ENCODE results near the gene NUP35.

The NUP35 gene

GRCh38 chr2:183186296-183186695 is 62.1 kb downstream of the NUP35 start:
- DNase-seq = no peak
- Histone ChIP-seq H3K4me3 (ENCODE audit: low read depth, low read length) (no peak overlapping the region), H3K9me3 (ENCODE audit: severe bottlenecking) (peaks cover 6% of the 10 kb centered on the region), H3K27ac (no peak overlapping the region), H3K27me3 (ENCODE audit: insufficient read depth, low read depth, severe bottlenecking) (no peaks in the 10 kb centered on the region), H3K36me3 (peaks cover 34% of the 10 kb centered on the region)
- TF ChIP-seq, protein P1, sequence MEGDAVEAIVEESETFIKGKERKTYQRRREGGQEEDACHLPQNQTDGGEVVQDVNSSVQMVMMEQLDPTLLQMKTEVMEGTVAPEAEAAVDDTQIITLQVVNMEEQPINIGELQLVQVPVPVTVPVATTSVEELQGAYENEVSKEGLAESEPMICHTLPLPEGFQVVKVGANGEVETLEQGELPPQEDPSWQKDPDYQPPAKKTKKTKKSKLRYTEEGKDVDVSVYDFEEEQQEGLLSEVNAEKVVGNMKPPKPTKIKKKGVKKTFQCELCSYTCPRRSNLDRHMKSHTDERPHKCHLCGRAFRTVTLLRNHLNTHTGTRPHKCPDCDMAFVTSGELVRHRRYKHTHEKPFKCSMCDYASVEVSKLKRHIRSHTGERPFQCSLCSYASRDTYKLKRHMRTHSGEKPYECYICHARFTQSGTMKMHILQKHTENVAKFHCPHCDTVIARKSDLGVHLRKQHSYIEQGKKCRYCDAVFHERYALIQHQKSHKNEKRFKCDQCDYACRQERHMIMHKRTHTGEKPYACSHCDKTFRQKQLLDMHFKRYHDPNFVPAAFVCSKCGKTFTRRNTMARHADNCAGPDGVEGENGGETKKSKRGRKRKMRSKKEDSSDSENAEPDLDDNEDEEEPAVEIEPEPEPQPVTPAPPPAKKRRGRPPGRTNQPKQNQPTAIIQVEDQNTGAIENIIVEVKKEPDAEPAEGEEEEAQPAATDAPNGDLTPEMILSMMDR (IDR thresholded peaks at IDR 0.05; ENCODE audit: low read depth, low read length) = no peak

- Histone ChIP-seq H3K36me3 (peaks cover 34% of the 10 kb centered on the region), H3K9me3 (ENCODE audit: severe bottlenecking) (peaks cover 6% of the 10 kb centered on the region), H3K27me3 (ENCODE audit: insufficient read depth, low read depth, severe bottlenecking) (no peaks in the 10 kb centered on the region), H3K27ac (no peak overlapping the region), H3K4me3 (ENCODE audit: low read depth, low read length) (no peak overlapping the region)
- no peak for DNase-seq
- TF ChIP-seq, protein P1 (IDR thresholded peaks at IDR 0.05; ENCODE audit: low read depth, low read length) = no peak
Observed at GRCh38 chr2:183186766-183187165, 62.5 kb downstream of the NUP35 start.

GRCh38 chr2:183192343-183192742 is 68.1 kb downstream of the NUP35 start:
- Histone ChIP-seq H3K4me3 (ENCODE audit: low read depth, low read length) (no peak overlapping the region), H3K27me3 (ENCODE audit: insufficient read depth, low read depth, severe bottlenecking) (no peaks in the 10 kb centered on the region), H3K27ac (no peak overlapping the region), H3K9me3 (ENCODE audit: severe bottlenecking) (no peaks in the 10 kb centered on the region), H3K36me3 (peaks cover 10% of the 10 kb centered on the region)
- no peak for DNase-seq
- TF ChIP-seq, protein P1 (IDR thresholded peaks at IDR 0.05; ENCODE audit: low read depth, low read length) = no peak

DNA sequence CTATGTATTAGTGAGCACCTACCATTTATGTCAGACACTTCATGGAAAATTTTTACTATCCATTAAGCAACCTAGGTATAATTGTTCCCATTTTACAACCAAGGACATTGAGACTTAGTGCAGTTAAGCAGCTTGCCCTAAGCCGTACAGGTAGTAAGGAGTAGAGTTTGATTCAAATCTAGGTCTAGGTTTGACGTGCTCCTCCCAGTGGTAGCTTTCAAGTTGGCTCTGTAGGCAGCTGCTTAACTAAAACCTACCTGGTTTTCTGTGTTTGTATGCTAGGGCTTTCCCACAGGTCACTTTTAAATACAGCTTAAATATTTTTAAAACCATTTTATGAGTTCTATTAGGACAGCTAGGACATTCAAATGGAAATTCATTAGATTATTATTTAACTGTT is 69.7 kb downstream of the NUP35 start:
- TF ChIP-seq, protein P1 (IDR thresholded peaks at IDR 0.05; ENCODE audit: low read depth, low read length) = 0 out of 2 replicates have a peak, but pooled peaks have one; percentile 2
- Histone ChIP-seq H3K27ac (no peak overlapping the region), H3K36me3 (peaks cover 5% of the 10 kb centered on the region)

GRCh38 chr2:183195397-183195796 is 71.2 kb downstream of the NUP35 start:
- no peak for DNase-seq
- Histone ChIP-seq H3K27ac (no peak overlapping the region), H3K27me3 (ENCODE audit: insufficient read depth, low read depth, severe bottlenecking) (no peaks in the 10 kb centered on the region), H3K36me3 (peaks cover 2% of the 10 kb centered on the region; the same call in 1 of the 2 replicates), H3K9me3 (ENCODE audit: severe bottlenecking) (no peaks in the 10 kb centered on the region), H3K4me3 (ENCODE audit: low read depth, low read length) (no peak overlapping the region)
- TF ChIP-seq, protein P1 (IDR thresholded peaks at IDR 0.05; ENCODE audit: low read depth, low read length) = no peak

More for the DNA sequence above, 69.7 kb downstream of the NUP35 start:
- DNase-seq = no peak
- H3K4me3 ChIP-seq (ENCODE audit: low read depth, low read length) = no peak overlapping the region
- no peaks in the 10 kb centered on the region for H3K27me3 ChIP-seq (ENCODE audit: insufficient read depth, low read depth, severe bottlenecking)
- no peaks in the 10 kb centered on the region for H3K9me3 ChIP-seq (ENCODE audit: severe bottlenecking)

DNA sequence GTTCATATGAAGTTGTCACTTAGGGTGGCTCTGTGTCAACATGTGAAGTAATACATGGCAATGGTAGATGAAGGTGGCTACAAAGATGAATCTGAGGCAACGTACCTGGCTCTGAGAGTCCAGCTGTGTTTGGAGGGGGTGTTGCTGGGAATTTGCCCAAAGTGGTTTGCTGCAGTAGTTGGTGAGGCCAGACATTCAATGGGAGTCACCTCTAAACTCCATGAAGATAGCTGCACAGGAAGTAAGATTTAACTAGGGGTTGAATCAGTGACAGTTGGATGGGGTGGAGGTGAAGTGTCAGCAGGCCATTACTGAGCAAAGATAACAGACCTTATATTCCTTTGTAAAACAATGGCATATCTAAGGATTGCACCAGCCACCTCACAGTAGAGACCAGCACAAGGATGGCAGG is 71.8 kb downstream of the NUP35 start:
- Histone ChIP-seq H3K27ac (no peak overlapping the region), H3K4me3 (ENCODE audit: low read depth, low read length) (no peak overlapping the region), H3K27me3 (ENCODE audit: insufficient read depth, low read depth, severe bottlenecking) (no peaks in the 10 kb centered on the region), H3K9me3 (ENCODE audit: severe bottlenecking) (no peaks in the 10 kb centered on the region), H3K36me3 (peaks cover under 1% of the 10 kb centered on the region; the same call in 1 of the 2 replicates)
- TF ChIP-seq, protein P1 (IDR thresholded peaks at IDR 0.05; ENCODE audit: low read depth, low read length) = no peak
- no peak for DNase-seq

Data from WERI-Rb-1 (cell line).